B cell (primary cell): ENCODE data around the gene CCBE1.

Experiments used
- EZH2 ChIP-seq: IDR thresholded peaks from 2 replicates; pipeline ENCODE4 v1.6.1; 2012; ENCODE audit warnings: borderline replicate concordance, low read depth, mild to moderate bottlenecking, moderate library complexity, low read length; ENCODE audit not compliant: insufficient read depth, poor library complexity, severe bottlenecking
- TF ChIP-seq, protein P1 (sequence below): fragments of 200-600 bp; IDR thresholded peaks from one replicate; pipeline ENCODE4 v1.8.0; 2022; ENCODE audit warnings: antibody characterized with exemption, mild to moderate bottlenecking

- TF ChIP-seq, protein P1, sequence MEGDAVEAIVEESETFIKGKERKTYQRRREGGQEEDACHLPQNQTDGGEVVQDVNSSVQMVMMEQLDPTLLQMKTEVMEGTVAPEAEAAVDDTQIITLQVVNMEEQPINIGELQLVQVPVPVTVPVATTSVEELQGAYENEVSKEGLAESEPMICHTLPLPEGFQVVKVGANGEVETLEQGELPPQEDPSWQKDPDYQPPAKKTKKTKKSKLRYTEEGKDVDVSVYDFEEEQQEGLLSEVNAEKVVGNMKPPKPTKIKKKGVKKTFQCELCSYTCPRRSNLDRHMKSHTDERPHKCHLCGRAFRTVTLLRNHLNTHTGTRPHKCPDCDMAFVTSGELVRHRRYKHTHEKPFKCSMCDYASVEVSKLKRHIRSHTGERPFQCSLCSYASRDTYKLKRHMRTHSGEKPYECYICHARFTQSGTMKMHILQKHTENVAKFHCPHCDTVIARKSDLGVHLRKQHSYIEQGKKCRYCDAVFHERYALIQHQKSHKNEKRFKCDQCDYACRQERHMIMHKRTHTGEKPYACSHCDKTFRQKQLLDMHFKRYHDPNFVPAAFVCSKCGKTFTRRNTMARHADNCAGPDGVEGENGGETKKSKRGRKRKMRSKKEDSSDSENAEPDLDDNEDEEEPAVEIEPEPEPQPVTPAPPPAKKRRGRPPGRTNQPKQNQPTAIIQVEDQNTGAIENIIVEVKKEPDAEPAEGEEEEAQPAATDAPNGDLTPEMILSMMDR, result no peak
- no peak for TF ChIP-seq EZH2
Measured at GRCh38 chr18:59577386-59577655, 119.9 kb downstream of the CCBE1 start.
